Activated naive CD8-positive, alpha-beta T cell treated with anti-CD3 and anti-CD28 coated beads, Interleukin-2, amount 50 U/mL, for 16 hours (primary cell): ENCODE measurements around the gene PLEKHA5.

Experiments used
- DNase-seq: peaks from one replicate; pipeline ENCODE4 v3.0.0-alpha.2; 2020; ENCODE audit warnings: low read depth, low spot score

The PLEKHA5 gene

DNA sequence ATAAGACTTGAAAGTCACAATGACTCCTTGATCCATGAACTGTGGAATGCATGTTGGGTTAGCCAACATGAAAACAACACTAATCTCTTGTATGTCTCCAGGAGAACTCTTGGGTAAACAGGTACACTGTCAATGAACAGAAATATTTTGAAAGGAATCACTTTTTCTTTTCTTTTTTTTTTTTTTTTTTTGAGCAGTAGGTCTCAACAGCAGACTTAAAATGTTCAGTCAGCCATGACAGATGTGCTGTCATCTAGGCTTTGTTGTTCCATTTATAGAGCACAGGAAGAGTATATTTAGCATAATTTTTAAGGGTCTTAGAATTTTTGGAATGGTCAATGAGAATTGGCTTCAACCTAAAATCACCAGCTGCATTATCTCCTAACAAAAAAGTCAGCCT, 2.3 kb upstream of the PLEKHA5 start:
- no peak for DNase-seq

DNA sequence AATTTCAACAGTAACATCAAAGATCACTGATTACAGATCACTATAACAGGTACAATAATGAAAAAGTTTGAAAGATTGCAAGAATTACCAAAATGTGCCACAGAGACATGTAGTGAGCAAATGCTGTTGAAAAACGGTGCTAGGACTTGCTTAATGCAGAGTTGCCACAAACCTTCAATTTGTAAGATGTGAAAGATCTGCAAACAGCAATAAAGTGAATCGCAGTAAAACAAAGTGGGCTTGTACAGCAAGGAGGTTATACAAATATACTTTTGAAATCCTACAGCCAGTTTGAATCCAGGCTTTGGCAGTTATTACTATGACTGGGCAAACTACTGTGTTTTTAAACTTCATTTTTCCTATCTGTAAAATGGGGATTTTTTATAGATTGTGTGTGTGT, 1.0 kb upstream of the PLEKHA5 start:
- DNase-seq = no peak

DNA sequence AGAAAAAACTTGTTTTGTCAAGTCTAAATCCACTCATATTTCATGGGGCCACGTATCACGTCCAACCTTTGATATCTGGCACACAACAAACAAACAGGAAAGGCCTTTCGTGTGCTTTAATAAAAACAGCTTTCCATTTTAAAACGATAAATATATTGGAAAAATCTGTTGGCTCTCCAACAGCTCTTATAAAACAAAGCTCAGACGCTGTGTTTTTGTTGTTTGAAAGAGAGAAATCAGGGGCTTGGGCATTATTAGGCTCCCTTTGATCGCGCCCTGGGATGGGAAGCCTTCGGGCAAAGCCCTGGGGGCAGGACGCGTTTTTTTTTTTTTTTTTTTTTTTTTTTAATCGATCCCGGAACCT, 429 bp upstream of the PLEKHA5 start:
- DNase-seq = no peak

DNA sequence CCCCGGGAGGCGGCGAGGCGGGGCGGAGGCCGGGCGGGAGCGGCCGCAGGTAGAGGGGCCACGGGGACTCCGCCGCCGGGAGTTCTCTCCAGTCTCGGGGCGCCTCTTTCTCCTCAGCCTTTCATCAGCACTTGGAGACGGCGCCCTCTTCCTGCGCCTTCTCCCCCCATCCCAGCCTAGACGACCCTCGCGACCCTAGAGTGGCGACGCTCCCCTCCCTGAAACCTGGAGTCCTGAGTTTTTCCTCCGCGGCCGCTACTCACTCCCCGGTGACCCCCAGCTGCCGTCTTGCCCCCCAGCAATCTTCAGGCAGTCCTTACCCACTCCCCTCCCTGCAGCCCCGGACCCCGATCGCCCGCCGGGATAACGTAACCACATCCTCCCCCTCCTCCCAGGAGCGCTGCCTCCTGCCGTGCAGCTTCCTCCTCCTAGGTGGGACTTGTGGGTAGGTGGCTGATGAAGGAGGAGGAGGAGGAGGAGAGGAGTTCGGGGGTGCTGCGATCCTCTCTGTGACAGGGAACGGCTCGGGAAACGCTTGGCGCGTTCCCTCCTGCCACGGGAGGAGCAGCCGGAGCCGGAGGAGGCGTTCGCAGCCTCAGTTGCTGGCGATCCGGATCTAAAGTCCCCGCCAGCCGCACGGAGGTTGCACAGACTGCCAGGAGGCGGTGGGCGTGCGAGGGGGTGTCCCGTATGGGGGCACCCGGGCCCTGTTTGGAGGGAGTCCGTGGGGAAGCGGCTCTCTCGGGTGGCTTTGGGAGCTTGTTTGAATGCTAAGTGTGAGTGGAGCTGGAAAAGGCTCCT, 891 bp downstream of the PLEKHA5 start:
- DNase-seq = no peak

DNA sequence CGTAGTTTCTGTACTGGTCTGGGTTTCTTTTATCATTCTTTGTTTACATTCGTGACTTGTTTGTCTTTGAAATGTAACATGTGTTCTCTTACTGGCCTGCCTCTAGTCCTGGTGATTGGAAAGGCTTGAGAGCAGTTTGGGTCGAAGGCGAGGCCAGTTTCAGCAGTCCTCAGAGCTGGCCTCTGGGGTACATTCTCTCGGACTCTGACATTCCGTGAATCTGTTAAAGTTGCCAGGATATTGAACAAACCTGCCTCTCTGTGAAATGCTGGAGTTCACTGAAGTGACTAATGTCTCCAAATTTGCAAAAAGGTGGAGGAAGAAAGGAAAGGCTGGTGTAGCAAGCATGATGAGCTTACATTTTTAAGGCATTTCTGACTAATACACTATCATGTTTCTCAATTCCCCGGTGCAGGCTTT, 1.5 kb downstream of the PLEKHA5 start:
- DNase-seq = no peak

DNA sequence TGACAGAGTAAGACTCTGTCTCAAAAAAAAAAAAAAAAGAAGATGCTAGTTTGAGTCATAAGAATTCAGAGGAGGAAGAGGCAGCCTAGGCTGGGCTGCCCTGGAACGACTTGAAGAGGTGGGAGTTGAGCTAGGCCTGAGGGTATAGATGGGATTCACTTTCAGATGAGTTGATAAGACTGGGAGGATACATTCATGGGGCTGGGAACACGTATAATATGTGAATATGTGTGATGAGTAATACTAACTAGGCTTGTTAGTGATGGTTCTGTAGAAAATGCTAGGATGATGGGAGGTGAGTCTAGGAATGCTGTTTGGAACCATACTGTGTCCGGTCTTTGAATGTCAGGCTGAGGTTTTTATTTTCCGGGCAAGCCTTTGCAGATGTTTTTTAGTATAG, 9.0 kb downstream of the PLEKHA5 start:
- DNase-seq = no peak

DNA sequence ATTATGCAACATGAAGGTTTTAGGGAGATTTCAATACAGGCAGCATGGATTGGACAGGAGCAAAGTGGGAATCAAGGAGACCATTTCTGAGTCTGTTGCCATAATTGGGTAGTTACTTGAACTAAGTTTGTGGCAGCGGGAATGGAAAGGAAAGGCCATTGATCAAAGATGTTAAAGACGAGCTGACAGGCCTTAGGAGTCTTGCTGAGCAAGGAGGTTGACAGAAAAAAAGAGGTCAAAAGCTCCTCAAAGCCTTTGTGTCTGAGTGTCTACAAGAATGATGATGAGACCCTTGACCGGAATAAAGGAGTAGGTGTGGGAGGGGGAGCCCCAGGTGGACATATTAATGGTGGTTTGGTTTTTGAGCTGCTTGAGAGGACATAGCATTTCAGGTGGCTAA, 9.4 kb downstream of the PLEKHA5 start:
- no peak for DNase-seq

DNA sequence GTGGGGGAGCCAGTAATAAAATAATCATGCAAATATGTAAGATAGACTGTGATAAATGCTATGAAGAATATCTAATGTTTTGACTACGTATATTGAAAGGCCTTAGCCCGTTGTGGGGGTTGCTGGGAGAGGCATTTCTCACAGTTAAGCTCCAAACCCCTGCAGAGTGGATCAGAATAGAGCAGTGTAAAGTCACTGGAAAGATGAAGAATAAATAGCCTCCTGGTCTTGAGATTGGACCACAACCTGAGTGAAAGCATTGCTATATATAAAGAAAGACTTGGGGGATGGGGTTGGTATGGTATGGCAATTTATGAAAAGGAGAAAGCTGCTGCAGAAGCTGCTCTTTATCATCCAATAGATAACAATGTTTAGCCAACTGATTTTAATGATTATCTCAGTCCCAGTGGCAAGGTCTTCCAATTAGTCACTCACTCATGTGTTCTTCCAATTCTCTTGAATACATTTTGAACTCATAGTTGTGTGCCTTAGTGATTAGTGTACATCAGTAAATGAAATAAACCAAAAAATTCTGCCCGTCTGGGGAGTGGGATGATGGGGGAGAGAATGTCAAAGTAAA, 10.2 kb downstream of the PLEKHA5 start:
- DNase-seq = no peak

DNA sequence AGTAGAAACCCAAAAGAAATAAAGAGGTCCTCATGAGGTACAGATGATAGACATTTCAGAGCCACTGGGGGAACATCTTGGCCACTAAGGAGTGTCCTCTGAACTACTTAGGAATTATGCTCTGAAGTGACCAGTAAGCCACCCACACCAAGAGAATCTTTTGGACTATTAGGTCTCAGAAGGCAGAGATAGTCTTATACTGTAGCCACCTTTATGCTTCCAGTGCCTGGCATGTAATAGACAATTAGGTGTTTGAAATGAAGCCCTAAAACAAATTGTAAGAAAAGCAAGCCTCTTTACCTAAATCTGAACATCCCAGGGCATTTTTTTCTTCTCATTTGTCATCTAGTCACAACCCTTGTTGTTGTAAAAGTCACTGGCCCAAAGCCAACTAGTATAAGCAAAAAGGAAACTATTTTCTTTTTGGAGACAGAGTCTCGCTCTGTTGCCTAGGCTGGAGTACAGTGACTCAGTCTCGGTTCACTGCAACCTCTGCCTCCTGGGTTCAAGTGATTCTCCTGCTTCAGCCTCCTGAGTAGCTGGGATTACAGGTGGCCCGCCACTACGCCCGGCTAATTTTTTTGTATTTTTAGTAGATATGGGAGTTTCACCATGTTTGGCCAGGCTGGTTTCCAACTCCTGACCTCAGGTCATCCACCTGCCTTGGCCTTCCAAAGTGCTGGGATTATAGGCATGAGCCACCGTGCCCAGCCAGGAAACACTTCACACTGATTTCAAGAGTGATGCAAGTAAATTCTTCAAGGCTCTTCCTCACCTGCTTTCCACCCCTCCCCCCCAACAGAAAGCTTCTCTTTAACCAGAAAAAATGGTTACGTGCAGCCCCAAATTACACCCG, 11.1 kb downstream of the PLEKHA5 start:
- no peak for DNase-seq

DNA sequence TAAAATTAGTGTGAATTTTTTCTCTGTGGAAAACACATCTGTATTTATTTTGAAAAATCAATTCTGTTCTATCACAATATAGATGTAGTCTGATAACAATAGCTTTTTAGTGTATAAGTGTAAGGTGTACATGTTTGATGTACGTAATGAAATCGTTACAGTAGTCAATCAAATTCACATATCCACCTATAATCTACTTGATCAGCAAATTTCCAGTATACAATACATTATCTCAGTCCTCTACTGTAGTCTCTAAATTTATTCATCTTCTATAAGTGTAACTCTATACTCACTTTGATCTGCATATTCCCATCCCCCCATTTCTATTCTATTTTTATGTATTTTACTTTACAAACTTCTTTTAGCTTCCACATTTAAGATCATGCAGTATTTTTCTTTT, 13.0 kb downstream of the PLEKHA5 start:
- no peak for DNase-seq

DNA sequence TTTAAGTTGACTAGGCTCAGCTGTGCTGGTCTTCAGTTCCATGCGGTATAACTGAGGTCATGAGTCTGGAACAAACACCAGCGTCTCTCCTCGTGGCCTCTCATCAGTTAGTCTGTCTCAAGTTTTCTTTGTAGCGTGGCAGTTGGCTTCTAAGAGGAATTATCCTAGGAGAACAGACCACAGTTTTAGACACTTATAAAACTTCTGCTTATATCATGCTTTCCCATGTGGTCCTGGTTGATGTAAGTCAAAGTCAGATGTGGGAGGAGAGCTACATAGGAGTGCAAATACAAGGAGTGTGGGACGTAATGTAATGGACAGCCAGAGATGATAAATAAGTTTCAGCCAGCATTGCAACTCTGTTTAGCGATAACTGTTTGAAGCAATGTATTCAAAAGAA, 14.8 kb downstream of the PLEKHA5 start:
- DNase-seq = no peak

DNA sequence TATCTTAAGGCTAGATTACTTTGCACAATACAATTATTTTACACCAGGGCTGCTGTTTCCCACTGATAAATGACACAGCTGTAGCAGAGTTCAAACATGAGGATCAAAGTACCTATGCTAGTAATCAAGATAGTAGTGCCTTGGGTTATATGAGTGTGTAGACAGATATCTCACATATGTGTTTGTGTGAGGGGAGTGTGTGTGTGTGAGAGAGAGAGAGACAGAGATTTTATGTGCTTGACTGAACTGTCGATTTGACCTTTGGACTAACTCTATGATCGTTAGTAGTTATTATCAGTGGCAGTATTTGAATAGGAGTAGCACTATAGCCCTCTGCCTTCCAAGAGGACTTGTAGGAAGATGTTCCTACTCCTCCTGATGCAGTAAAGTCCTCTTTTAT, 15.5 kb downstream of the PLEKHA5 start:
- no peak for DNase-seq

DNA sequence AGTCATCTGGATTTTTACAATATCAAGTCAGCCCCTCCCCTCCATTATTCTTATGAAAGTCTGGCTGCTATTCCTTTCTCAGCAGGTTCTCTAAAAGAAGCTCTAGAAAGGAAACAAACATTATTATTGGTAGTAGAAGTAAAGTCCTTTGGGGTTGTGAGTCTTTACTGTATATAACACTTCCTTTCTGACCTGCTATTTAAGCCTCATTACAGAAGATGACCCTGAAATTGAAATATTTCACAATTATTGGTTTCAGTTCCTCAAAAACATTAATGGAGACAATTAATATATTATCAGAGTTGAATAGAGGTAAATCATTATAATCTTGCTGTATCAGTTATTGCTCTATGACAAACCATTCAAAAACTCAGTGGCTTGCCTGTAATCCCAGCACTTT, 19.3 kb downstream of the PLEKHA5 start:
- DNase-seq = no peak

DNA sequence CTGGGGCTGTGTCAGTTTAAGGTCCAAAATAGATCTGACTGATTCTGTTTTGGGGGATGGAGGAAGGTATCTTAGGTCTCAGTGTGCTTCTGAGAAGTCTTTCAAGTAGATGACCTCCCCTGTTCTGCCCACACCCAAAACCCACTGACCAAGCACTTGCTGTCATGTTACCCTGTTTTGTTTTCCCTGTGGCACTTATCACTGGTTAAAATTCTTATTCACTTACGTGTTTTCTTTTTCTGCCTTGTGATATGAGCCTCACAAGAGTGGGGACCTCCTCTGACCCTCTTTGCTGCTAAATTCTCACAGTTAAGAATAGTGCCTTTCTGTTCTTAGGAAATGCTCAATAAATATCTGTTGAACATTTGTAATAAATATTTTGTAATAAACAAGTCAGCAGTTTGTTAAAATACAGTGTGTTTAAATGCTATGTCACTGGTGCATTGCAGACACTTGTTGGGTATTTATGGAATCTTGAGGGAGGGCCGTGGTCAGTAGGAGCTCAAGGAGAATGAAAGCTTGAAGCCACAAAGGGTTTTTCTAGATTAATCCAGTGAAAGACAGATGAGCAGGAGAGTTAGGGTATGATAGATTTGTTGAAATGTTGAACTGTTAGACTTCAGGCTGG, 20.9 kb downstream of the PLEKHA5 start:
- no peak for DNase-seq

DNA sequence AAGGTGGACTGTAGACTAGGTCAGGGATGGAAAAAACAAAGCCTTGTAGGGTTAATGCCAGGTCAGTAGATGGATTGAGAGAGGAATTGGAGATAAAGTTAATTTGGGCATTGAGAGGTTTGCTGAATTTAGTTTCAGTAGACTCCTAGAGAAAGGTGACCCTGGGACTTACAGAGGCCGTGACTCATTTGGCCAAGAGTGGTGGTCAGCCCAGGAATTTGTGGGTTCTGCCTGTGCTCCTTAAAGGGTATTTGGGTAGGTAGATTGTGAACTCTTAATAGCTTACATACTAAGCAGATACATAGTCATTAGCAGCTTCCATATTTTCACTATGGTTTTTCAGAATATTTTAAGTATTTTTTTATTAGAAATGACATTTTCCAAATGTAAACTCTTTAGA, 21.8 kb downstream of the PLEKHA5 start:
- DNase-seq = no peak

DNA sequence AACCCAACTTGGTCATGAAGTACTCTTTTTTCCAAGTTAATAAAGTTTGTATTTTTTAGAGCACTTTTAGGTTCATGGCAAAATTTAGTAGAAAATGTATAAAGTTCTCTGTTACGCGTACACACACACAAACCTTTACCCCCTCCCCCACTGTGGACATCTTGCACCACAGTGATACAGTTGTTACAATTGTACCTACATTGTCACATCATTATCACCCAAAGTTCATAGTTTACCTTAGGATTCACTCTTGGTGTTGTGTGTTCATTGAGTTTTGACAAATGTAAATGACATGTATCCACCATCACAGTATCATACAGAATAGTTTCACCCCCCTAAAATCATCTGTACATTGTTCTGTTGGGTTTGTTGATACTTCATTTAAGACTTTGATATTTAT, 23.9 kb downstream of the PLEKHA5 start:
- DNase-seq = no peak

DNA sequence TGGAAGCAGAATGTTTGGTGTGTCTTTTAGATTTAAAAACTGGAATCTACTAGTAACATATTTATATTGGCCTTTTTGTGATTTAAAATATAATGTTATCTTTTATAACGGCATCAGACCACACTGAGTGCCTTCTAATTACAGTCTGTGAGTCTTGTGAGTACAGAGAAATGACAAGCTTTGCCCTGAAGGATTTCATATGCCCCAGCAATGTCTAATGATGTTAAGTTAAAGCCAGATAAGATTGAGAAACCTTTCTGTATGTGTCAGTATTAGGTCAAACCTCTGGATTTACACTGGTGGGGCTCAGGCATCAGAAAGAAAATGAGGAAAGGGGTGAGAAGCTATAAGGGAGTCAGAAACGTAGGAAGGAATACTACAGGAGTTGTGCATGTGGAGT, 25.2 kb downstream of the PLEKHA5 start:
- DNase-seq = no peak

DNA sequence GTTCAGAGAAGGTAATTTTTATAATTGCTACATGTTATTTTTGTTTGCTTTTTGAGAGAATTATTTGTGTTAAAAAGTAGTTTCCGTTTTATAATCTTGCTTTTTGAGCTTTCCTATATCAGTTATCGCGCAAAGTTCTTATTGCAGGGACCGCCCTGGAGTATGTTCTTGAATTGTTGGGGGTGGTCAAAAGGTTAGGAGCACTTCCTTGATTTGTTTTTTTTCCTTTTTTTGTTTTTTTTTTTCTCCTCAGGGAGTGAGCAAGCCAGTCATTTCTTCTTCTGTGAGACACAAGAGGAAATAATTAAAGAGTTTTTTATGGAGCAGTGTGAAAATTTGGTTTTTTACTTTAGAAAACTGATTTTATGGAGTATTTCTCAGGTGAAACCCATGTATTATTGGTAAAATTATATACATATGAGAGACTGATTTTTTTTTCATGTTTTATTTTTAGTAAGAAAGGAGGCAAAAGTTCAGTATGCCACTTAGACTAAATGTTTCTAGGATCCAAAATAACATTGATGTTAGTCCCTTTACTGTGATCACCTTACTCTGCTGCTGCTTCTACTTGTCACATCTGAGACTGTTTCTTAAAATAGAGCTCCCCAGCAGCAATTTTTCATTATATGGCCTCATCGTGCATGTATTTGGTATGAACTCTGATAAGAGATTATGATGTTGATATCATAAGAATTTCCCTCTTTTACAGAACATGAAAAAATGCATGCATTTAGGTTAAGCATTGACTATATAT, 26.6 kb downstream of the PLEKHA5 start:
- DNase-seq = no peak

DNA sequence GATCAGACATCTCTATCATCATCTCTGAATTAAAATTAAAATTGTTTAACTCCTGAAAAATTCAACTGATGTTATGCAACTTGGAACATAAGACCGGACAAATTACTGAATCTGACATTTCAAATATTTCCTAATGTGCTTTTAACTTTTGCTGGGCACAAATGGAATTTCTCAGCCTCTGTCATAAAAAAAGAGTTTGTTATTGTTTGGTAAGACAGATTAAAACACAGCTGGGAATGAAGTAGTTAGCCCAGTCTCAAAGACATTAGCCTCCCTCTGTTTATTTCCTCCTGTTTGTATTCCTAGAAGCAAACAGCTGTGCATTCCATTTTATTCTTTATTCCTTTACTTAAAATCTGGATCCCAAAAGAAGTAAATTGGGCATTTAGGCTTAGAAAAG, 29.4 kb downstream of the PLEKHA5 start:
- DNase-seq = no peak

DNA sequence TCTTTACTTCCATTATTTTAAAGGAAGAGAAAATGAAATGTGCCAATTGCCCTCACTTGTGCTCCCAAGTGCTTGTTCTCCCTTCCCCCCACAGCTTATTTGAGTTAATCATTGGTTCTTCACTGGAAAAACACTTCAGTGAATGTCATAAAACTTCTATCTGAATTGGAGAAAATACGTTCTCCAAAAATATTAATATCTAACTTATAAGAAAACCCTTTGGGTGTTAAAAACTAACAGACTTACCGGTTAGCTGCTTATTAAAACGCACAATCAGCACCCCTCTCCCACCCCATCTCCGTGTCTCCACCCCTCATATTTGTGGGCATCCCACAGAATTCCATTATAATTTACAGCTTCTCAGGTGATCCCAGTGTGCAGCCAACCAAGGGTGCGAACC, 31.7 kb downstream of the PLEKHA5 start:
- DNase-seq = no peak

DNA sequence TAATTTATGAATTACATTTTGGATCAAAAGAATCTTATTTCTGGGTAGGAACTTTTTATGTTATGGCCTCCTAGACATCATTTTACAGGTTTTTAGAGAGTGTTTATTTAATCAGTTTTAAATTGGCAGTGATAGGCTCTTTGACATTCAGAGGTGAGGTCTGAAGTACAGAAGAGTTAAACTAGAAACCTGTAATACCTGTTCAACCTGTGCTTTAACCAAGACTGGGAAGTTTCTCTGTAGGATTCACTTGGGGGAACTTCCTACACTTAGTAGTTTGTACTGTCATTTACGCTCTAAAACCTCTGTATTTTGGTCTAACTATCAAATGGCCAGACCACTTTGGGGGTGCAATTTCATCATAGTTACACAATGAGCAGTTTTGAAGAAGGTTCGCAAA, 35.9 kb downstream of the PLEKHA5 start:
- DNase-seq = no peak

DNA sequence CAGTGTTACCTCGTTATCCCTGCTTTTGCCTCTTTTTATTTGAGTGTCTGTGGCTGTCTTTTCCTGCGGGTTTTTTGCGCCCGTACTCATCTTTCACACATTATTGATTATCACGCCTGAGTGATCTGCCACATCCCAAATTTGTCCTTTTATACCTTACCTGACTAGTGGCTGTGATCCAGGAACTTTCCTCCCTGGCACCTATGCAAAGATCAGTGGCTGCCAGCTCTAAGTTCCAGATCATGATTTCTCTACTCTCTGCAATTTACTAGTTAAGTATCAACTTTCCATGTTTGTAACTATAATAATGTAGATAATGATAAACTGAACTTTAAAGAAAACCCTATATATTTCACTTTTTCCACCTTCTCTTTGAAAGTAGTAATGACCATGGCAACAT, 36.9 kb downstream of the PLEKHA5 start:
- DNase-seq = no peak
